Measurements from ENCODE around the gene FBXO31. TPM values are rescaled to one million over a fixed set of nuclear protein-coding genes. Genes with fewer than 3 reads are reported as not detected.

The FBXO31 gene
- total and polyA plus RNA-seq, 2 of the 13 experiments (the other 11 are each of a cell fraction or from before 2014, with no cell fraction given): 92.4 to 101 TPM

- TF ChIP-seq ZSCAN21 (CRISPR knock-in tag; IDR thresholded peaks at IDR 0.05; ENCODE audit: borderline replicate concordance) (0 out of 2 replicates have a peak, but pooled peaks have one; percentile 25), ZC3H13 (CRISPR knock-in tag; IDR thresholded peaks at IDR 0.05) (no peak), MEIS1 (CRISPR knock-in tag; IDR thresholded peaks at IDR 0.05; ENCODE audit: borderline replicate concordance) (peak; percentile 33; the same call in 1 of the 2 replicates), POLR2G (IDR thresholded peaks at IDR 0.05; ENCODE audit: low read depth, low read length) (peak; percentile 21; the same call in 1 of the 2 replicates), FOXA1 (IDR thresholded peaks at IDR 0.05) (no peak), FOXA1 (CRISPR knock-in tag; IDR thresholded peaks at IDR 0.05) (no peak), ZNF224 (CRISPR knock-in tag; IDR thresholded peaks at IDR 0.05) (no peak), JDP2 (CRISPR knock-in tag; IDR thresholded peaks at IDR 0.05; ENCODE audit: borderline replicate concordance) (no peak), PAF1 (CRISPR knock-in tag; IDR thresholded peaks at IDR 0.05) (peak; percentile 40; the same call in 1 of the 2 replicates), KMT2B (CRISPR knock-in tag; IDR thresholded peaks at IDR 0.05) (no peak), ZNF17 (CRISPR knock-in tag; IDR thresholded peaks at IDR 0.05) (no peak), NCOA5 (CRISPR knock-in tag; IDR thresholded peaks at IDR 0.05) (0 out of 2 replicates have a peak, but pooled peaks have one; percentile 38), AGO2 (optimal IDR thresholded peaks at IDR 0.05; ENCODE audit: low read depth, low read length) (peak; percentile 89), ZNF609 (CRISPR knock-in tag; IDR thresholded peaks at IDR 0.05; ENCODE audit: borderline replicate concordance) (0 out of 2 replicates have a peak, but pooled peaks have one; percentile 35), REPIN1 (CRISPR knock-in tag; IDR thresholded peaks at IDR 0.05; ENCODE audit: borderline replicate concordance, low read depth) (peak; percentile 50; the same call in 1 of the 2 replicates), ZNF430 (CRISPR knock-in tag; IDR thresholded peaks at IDR 0.05) (no peak), ZFX (CRISPR knock-in tag; IDR thresholded peaks at IDR 0.05; ENCODE audit: low read depth) (peak; percentile 18; the same call in 1 of the 2 replicates), AKAP8 (CRISPR knock-in tag; IDR thresholded peaks at IDR 0.05) (peak; percentile 72), HOMEZ (CRISPR knock-in tag; IDR thresholded peaks at IDR 0.05; ENCODE audit: low read depth) (no peak)
- TF ChIP-seq, protein P1, sequence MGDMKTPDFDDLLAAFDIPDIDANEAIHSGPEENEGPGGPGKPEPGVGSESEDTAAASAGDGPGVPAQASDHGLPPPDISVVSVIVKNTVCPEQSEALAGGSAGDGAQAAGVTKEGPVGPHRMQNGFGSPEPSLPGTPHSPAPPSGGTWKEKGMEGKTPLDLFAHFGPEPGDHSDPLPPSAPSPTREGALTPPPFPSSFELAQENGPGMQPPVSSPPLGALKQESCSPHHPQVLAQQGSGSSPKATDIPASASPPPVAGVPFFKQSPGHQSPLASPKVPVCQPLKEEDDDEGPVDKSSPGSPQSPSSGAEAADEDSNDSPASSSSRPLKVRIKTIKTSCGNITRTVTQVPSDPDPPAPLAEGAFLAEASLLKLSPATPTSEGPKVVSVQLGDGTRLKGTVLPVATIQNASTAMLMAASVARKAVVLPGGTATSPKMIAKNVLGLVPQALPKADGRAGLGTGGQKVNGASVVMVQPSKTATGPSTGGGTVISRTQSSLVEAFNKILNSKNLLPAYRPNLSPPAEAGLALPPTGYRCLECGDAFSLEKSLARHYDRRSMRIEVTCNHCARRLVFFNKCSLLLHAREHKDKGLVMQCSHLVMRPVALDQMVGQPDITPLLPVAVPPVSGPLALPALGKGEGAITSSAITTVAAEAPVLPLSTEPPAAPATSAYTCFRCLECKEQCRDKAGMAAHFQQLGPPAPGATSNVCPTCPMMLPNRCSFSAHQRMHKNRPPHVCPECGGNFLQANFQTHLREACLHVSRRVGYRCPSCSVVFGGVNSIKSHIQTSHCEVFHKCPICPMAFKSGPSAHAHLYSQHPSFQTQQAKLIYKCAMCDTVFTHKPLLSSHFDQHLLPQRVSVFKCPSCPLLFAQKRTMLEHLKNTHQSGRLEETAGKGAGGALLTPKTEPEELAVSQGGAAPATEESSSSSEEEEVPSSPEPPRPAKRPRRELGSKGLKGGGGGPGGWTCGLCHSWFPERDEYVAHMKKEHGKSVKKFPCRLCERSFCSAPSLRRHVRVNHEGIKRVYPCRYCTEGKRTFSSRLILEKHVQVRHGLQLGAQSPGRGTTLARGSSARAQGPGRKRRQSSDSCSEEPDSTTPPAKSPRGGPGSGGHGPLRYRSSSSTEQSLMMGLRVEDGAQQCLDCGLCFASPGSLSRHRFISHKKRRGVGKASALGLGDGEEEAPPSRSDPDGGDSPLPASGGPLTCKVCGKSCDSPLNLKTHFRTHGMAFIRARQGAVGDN (CRISPR knock-in tag; IDR thresholded peaks at IDR 0.05): peak; percentile 36
Measured at GRCh38 chr16:87319997-87320491, 63.5 kb downstream of the FBXO31 start (continued).

Measured in HepG2 (cell line).